ENCODE data around the gene GLO1.

Gene GLO1

GRCh38 chr6:38646166-38646878 is 56.6 kb downstream of the GLO1 start:
- no peak overlapping the region for H3K4me3 Mint-ChIP-seq
- peaks cover 4% of the 10 kb centered on the region for H3K27me3 Mint-ChIP-seq (ENCODE audit: low read depth, poor library complexity)
- H3K27ac Mint-ChIP-seq: no peak overlapping the region
- DNase-seq: no peak
- H3K36me3 Mint-ChIP-seq (ENCODE audit: low read depth): peaks cover 19% of the 10 kb centered on the region
- peaks cover 6% of the 10 kb centered on the region for H3K9me3 Mint-ChIP-seq
- no peak for TF ChIP-seq CTCF (IDR thresholded peaks at IDR 0.05)
- H3K4me1 Mint-ChIP-seq: peaks cover 4% of the 10 kb centered on the region

GRCh38 chr6:38644951-38645350 is 58.0 kb downstream of the GLO1 start:
- no peak for TF ChIP-seq CTCF (IDR thresholded peaks at IDR 0.05)
- H3K4me1 Mint-ChIP-seq: peaks cover 11% of the 10 kb centered on the region
- DNase-seq: no peak
- peaks cover 6% of the 10 kb centered on the region for H3K36me3 Mint-ChIP-seq (ENCODE audit: low read depth)
- no peak overlapping the region for H3K27ac Mint-ChIP-seq
- H3K9me3 Mint-ChIP-seq: no peaks in the 10 kb centered on the region
- H3K4me3 Mint-ChIP-seq: no peak overlapping the region
- peaks cover 4% of the 10 kb centered on the region for H3K27me3 Mint-ChIP-seq (ENCODE audit: low read depth, poor library complexity)

GRCh38 chr6:38640216-38640909 is 62.6 kb downstream of the GLO1 start:
- H3K27ac Mint-ChIP-seq: peak overlapping the region; percentile 38
- H3K36me3 Mint-ChIP-seq (ENCODE audit: low read depth): peaks cover 4% of the 10 kb centered on the region
- peaks cover 18% of the 10 kb centered on the region for H3K4me1 Mint-ChIP-seq
- peak; percentile 4 for DNase-seq
- H3K9me3 Mint-ChIP-seq: no peaks in the 10 kb centered on the region
- peaks cover 9% of the 10 kb centered on the region for H3K27me3 Mint-ChIP-seq (ENCODE audit: low read depth, poor library complexity)
- TF ChIP-seq CTCF (IDR thresholded peaks at IDR 0.05): no peak
- H3K4me3 Mint-ChIP-seq: peak overlapping the region; percentile 88

GRCh38 chr6:38639498-38640215 is 63.3 kb downstream of the GLO1 start, which contains the start of gene BTBD9:
Gene BTBD9 (minus strand): TSS chr6:38639929.
- peak; percentile 84 for DNase-seq
- H3K27me3 Mint-ChIP-seq (ENCODE audit: low read depth, poor library complexity): peaks cover 9% of the 10 kb centered on the region
- H3K4me1 Mint-ChIP-seq: peaks cover 18% of the 10 kb centered on the region
- TF ChIP-seq CTCF (IDR thresholded peaks at IDR 0.05): no peak
- H3K27ac Mint-ChIP-seq: peak within 1 kb of the TSS; percentile 38
- peaks cover 4% of the 10 kb centered on the region for H3K36me3 Mint-ChIP-seq (ENCODE audit: low read depth)
- no peaks in the 10 kb centered on the region for H3K9me3 Mint-ChIP-seq
- peak within 1 kb of the TSS; percentile 88 for H3K4me3 Mint-ChIP-seq

GRCh38 chr6:38638941-38639497 is 63.9 kb downstream of the GLO1 start:
- peak; percentile 36 for DNase-seq
- H3K4me1 Mint-ChIP-seq: peaks cover 18% of the 10 kb centered on the region
- peak overlapping the region; percentile 88 for H3K4me3 Mint-ChIP-seq
- TF ChIP-seq CTCF (IDR thresholded peaks at IDR 0.05): no peak
- H3K27ac Mint-ChIP-seq: no peak overlapping the region
- peaks cover 9% of the 10 kb centered on the region for H3K27me3 Mint-ChIP-seq (ENCODE audit: low read depth, poor library complexity)
- H3K36me3 Mint-ChIP-seq (ENCODE audit: low read depth): peaks cover 4% of the 10 kb centered on the region
- no peaks in the 10 kb centered on the region for H3K9me3 Mint-ChIP-seq

Data from nephron progenitor cell (in vitro differentiated cells).